Psoas muscle (tissue), 8 donors: ENCODE data around the gene OTOA. TPM values are rescaled to one million over a fixed set of nuclear protein-coding genes. Genes with fewer than 3 reads are reported as not detected.

Source experiments
- ATAC-seq, 4 donors: fragments of 200-7000 bp; cut with Tn5 transposase; one replicate each; pipeline ENCODE4 v1.9.1; 2020; ENCODE audit warnings: moderate library complexity in 3 of 4, mild to moderate bottlenecking in 2 of 4
- DNase-seq, 2 donors: peaks; one replicate each; pipeline ENCODE4 v3.0.0-alpha.2; 2020
- H3K27ac ChIP-seq: fragments of 200-600 bp; one replicate; pipeline ENCODE4 v1.8.0; 2022
- H3K27me3 ChIP-seq, 3 donors: fragments of 200-600 bp in 1 of 3; one replicate each; pipeline versions ENCODE4 v1.6.1 to v1.8.0; 2013 to 2022; ENCODE audit warnings: low read length in 2 of 3, mild to moderate bottlenecking in 2 of 3, moderate library complexity in 1 of 3; ENCODE audit not compliant: insufficient read depth in 3 of 3
- H3K36me3 ChIP-seq, 2 donors: fragments of 200-600 bp in 1 of 2; one replicate each; pipeline versions ENCODE4 v1.6.1 to v1.8.0; 2013 to 2022; ENCODE audit warnings: low read depth in 1 of 2, mild to moderate bottlenecking in 1 of 2, moderate library complexity in 1 of 2; ENCODE audit not compliant: insufficient read depth in 1 of 2
- H3K4me1 ChIP-seq: fragments of 200-600 bp; one replicate; pipeline ENCODE4 v1.8.0; 2022
- H3K4me3 ChIP-seq: fragments of 200-600 bp; one replicate; pipeline ENCODE4 v1.8.0; 2022; ENCODE audit warnings: mild to moderate bottlenecking
- H3K9me3 ChIP-seq: fragments of 200-600 bp; one replicate; pipeline ENCODE4 v1.8.0; 2022
- WGBS, 3 donors: extraction: QIAGEN DNeasy Blood & Tissue Kit; methylation state at CpG; one replicate each; pipeline versions ENCODE4 v1.1.6 to v1.1.7; 2013; 5-methylcytosine and 5-hydroxymethylcytosine counted together
- intact Hi-C, 2 donors: fragments of 100-400 bp; cut with DNase I; formaldehyde crosslinking; loops; one replicate each; pipeline versions ENCODE4 v1.11.0 to v1.14.2; 2022
- polyA plus RNA-seq, 3 donors: library from polyadenylated mRNA; stranded (reverse); fragments of 200-250 nt; gene quantifications; one replicate each; pipeline ENCODE4 v1.2.3, GENCODE V29; 2013
- total RNA-seq, 4 donors: library from RNA; stranded (reverse); fragmentation: NEBNext Ultra II Directional in 2 of 4; extraction: Animal tissue kit (Norgen Biotek cat#: 25700) in 2 of 4; gene quantifications; one replicate each; pipeline versions ENCODE4 v1.2.1 to v1.2.4, GENCODE V29; 2021 to 2023
- TF ChIP-seq, protein P1 (sequence below): fragments of 200-600 bp; IDR thresholded peaks from one replicate; pipeline ENCODE4 v1.8.0; 2022; ENCODE audit warnings: antibody characterized with exemption
- donor health status: healthy with polysubstance abuse.
- donor health status: DM: no; HTN: no; CAD: no; lungs with moderate emphysema.
- donor health status: Bipolar disorder and iron deficiency.
- donor health status: healthy.
- donor health status: DM: yes; HTN: yes; CAD: no.
- donor health status: DM: no; HTN: no; CAD: no.
- donor health status: DM: no; HTN: no; CAD: no.
- donor health status: DM: yes; HTN: yes; CAD: no.

Gene OTOA
- total and polyA plus RNA-seq, 7 donors: 0.04 to 0.21 (median 0.06) TPM; not detected in 2

DNA sequence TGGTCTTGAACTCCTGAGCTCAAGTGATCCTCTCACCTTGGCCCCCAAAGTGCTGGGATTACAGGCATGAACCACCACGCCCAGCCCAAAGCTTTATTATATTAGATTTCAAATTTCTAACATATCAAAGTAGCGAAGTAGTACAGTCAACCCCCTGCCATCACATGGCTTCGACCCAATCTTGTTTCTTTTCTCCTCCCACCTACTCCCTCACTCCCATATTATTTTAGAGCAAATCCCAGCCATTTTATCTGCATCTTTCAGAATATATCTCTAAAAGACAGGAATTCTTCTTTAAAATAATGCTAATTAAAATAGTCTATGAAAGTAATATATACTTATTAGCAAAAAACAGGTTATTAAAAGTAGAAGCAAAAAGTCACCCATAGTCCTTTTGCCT, 12.3 kb upstream of the OTOA start:
- Histone ChIP-seq H3K4me3 (peak overlapping the region; percentile 27), H3K27me3 (no peaks in the 10 kb centered on the region), H3K27ac (no peak overlapping the region), H3K36me3 (peaks cover 6 to 18% of the 10 kb centered on the region in 2 donors), H3K9me3 (no peaks in the 10 kb centered on the region), H3K4me1 (no peaks in the 10 kb centered on the region)
- 73 to 88% (median 82%) methylated on average over 3 of the region's 3 CpGs for WGBS, 3 donors
- TF ChIP-seq, protein P1, sequence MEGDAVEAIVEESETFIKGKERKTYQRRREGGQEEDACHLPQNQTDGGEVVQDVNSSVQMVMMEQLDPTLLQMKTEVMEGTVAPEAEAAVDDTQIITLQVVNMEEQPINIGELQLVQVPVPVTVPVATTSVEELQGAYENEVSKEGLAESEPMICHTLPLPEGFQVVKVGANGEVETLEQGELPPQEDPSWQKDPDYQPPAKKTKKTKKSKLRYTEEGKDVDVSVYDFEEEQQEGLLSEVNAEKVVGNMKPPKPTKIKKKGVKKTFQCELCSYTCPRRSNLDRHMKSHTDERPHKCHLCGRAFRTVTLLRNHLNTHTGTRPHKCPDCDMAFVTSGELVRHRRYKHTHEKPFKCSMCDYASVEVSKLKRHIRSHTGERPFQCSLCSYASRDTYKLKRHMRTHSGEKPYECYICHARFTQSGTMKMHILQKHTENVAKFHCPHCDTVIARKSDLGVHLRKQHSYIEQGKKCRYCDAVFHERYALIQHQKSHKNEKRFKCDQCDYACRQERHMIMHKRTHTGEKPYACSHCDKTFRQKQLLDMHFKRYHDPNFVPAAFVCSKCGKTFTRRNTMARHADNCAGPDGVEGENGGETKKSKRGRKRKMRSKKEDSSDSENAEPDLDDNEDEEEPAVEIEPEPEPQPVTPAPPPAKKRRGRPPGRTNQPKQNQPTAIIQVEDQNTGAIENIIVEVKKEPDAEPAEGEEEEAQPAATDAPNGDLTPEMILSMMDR: no peak
- DNase-seq (no peak), ATAC-seq (no peak)
- intact Hi-C loops: no loop called here

DNA sequence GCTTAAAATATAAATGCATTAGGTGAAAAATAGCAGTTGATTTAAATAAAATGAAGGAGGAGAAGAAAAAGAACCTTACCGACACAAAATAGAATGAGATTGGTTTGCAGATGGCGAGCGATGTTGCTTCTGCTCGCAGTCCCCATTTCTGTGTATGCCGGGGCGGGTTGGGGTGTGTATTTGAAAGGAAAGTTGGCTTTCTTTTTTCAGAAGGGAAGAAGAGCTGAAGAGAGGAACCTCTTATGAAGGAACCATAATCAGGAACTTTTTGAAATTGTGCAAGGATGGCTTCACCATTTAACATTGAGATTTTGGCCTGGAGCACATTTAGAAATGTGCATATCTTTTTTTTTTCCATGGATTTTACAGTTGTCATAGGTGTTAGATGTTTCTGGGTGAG, 11.3 kb upstream of the OTOA start, which contains the start of gene IGSF6:
TSS of gene IGSF6 (minus strand) at position 156 of the 400 bp plus-strand sequence. CDS start at position 146, 10 bp downstream.
- intact Hi-C loops: no loop called here
- H3K36me3 ChIP-seq: peaks cover 6 to 22% of the 10 kb centered on the region in 2 donors
- WGBS, 3 donors: 94 to 96% (median 94%) methylated on average over 6 of the region's 6 CpGs
- no peaks in the 10 kb centered on the region for H3K9me3 ChIP-seq
- H3K4me3 ChIP-seq: peak within 1 kb of the TSS; percentile 27
- TF ChIP-seq, protein P1: no peak
- no peak for ATAC-seq
- no peaks in the 10 kb centered on the region for H3K27me3 ChIP-seq
- no peak within 1 kb of the TSS for H3K27ac ChIP-seq
- no peak for DNase-seq
- peaks cover 2% of the 10 kb centered on the region for H3K4me1 ChIP-seq

DNA sequence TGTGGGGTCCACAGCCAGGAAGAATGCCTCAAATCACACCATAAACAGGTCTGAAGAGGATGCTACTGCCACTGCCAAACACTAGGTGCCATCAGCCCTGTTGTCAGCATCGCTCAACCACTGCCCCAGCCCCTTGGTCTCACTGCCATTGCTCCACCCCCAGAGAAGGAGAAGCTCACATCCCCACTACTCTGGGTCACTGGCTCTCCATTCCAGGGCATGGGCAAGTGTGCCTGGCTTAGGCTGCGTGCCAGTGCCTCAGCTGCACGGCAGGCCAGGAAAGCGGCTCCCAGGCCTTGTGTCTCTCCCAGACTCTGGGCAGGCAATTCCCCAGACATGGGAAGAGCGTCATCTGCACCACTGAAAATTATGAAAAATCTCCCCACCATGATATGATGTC, 10.2 kb upstream of the OTOA start:
- 75 to 83% (median 83%) methylated on average over 5 of the region's 5 CpGs for WGBS, 3 donors
- Histone ChIP-seq H3K4me3 (no peak overlapping the region), H3K27ac (no peak overlapping the region), H3K9me3 (no peaks in the 10 kb centered on the region), H3K27me3 (no peaks in the 10 kb centered on the region), H3K4me1 (peaks cover 3% of the 10 kb centered on the region), H3K36me3 (peaks cover 6 to 22% of the 10 kb centered on the region in 2 donors)
- TF ChIP-seq, protein P1: no peak
- DNase-seq (no peak), ATAC-seq (peak in 1 of 4 donors; percentile 31)
- intact Hi-C loops: no loop called here

DNA sequence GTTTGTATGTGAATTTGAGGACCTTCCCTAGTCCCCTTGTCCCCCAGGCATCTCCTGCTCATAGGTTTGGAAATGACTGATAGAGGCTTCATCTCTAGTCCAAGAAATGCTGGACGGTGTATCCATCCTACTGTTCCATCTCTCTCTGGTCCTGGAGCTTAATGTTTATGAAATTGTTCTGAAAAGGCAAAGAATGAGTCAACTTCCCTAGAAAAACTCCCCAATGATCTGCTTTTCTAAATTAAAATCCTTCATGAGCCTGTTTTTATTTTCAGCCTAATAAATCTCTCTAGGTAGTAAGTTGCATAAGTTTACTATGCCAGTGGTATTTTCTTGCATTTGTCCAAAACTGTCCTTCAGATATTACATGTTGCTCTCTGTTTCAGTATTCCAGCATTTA, 9.3 kb upstream of the OTOA start:
- ATAC-seq (no peak), DNase-seq (no peak)
- Histone ChIP-seq H3K9me3 (no peaks in the 10 kb centered on the region), H3K4me1 (peaks cover 3% of the 10 kb centered on the region), H3K4me3 (no peak overlapping the region), H3K36me3 (peaks cover 6 to 23% of the 10 kb centered on the region in 2 donors), H3K27me3 (no peaks in the 10 kb centered on the region), H3K27ac (no peak overlapping the region)
- WGBS, 3 donors: 81 to 100% (median 94%) methylated on average over 1 of the region's 1 CpG
- intact Hi-C loops: no loop called here
- TF ChIP-seq, protein P1: no peak

DNA sequence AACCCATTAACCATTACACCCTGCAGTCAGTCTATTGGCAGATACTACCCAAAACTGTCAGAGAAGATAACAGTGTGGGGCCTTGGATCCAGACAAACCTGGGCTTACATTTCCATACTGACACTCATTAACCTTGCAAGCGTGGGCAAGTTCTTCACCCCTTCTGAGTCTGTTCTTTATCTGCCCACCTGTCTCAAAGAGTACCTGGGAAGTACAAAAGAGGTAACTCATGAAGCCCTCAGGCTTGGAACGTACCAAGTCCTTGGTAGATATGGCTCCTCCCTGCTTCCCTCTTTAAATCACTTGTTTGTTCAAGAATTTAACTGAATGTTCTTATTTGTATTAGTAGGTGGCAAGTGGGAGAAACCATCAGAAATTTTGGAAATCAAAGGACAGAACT, 8.9 kb upstream of the OTOA start:
- Histone ChIP-seq H3K9me3 (no peaks in the 10 kb centered on the region), H3K27ac (no peak overlapping the region), H3K36me3 (peaks cover 6 to 26% of the 10 kb centered on the region in 2 donors), H3K27me3 (no peaks in the 10 kb centered on the region), H3K4me1 (peaks cover 3% of the 10 kb centered on the region), H3K4me3 (no peak overlapping the region)
- DNase-seq: no peak
- no peak for ATAC-seq
- TF ChIP-seq, protein P1: no peak
- intact Hi-C loops: loop anchor here in 1 of 2 donors (5.0 kb wide), 1 partner anchor 52 kb away; no protein-coding TSS in a partner anchor
- 65 to 87% (median 80%) methylated on average over 2 of the region's 2 CpGs for WGBS, 3 donors
